K562 (cell line): ENCODE data around the gene CD70. TPM values are rescaled to one million over a fixed set of nuclear protein-coding genes. Genes with fewer than 3 reads are reported as not detected.

Source experiments
- CC2D1A ChIP-seq: fragments of 450-650 bp; IDR thresholded peaks from 2 replicates; pipeline ENCODE4 v1.6.1; 2017; ENCODE audit warnings: mild to moderate bottlenecking
- CTBP1 ChIP-seq: fragments of 450-650 bp; IDR thresholded peaks from 2 replicates; pipeline ENCODE4 v1.6.1; 2016; ENCODE audit warnings: borderline replicate concordance
- JUND ChIP-seq, 2 experiments: IDR thresholded peaks; 2 replicates in 1 of 2; 3 replicates in 1 of 2; pipeline ENCODE4 v1.6.1; 2011; ENCODE audit warnings: borderline replicate concordance in 2 of 2, low read depth in 2 of 2, low read length in 2 of 2, improper control_type of control experiment in 1 of 2, missing biosample characterization in 1 of 2, missing genetic modification characterization in 1 of 2, missing genetic modification reagents in 1 of 2
- L3MBTL2 ChIP-seq: fragments of 450-650 bp; IDR thresholded peaks from 2 replicates; pipeline ENCODE4 v1.6.1; 2016; ENCODE audit warnings: mild to moderate bottlenecking, moderate library complexity
- MEIS2 ChIP-seq: fragments of 450-650 bp; IDR thresholded peaks from 2 replicates; pipeline ENCODE4 v1.6.1; 2014; ENCODE audit warnings: mild to moderate bottlenecking; ENCODE audit not compliant: partially characterized antibody
- NRF1 ChIP-seq, 2 experiments: fragments of 450-650 bp; IDR thresholded peaks in 1 of 2; conservative IDR thresholded peaks in 1 of 2; 2 replicates each; pipeline ENCODE4 v1.6.1; 2014; ENCODE audit warnings: mild to moderate bottlenecking in 2 of 2
- PRDM10 ChIP-seq: fragments of 450-650 bp; IDR thresholded peaks from 2 replicates; pipeline ENCODE4 v1.6.1; 2018; ENCODE audit not compliant: partially characterized antibody
- RBBP5 ChIP-seq: fragments of 200-600 bp; sonication (generic); IDR thresholded peaks from 2 replicates; pipeline ENCODE4 v1.6.1; 2012; ENCODE audit warnings: borderline replicate concordance, mild to moderate bottlenecking, low read length, control low read depth, inconsistent platforms; ENCODE audit not compliant: insufficient read depth, poor library complexity, severe bottlenecking
- REST ChIP-seq, 2 experiments: fragments of 450-650 bp; formaldehyde crosslinking in 1 of 2; IDR thresholded peaks; 2 replicates each; pipeline versions ENCODE4 v1.4.0 to v1.6.1; 2014 to 2020; ENCODE audit warnings: mild to moderate bottlenecking in 2 of 2, borderline replicate concordance in 1 of 2, low read depth in 1 of 2
- SUPT5H ChIP-seq: fragments of 450-650 bp; IDR thresholded peaks from 2 replicates; pipeline ENCODE4 v1.6.1; 2016
- TAF9B ChIP-seq: fragments of 450-650 bp; IDR thresholded peaks from 2 replicates; pipeline ENCODE4 v1.6.1; 2018; ENCODE audit warnings: mild to moderate bottlenecking; ENCODE audit not compliant: partially characterized antibody
- ZNF174 ChIP-seq: fragments of 250-450 bp; sonication (Bioruptor Pico); IDR thresholded peaks from 2 replicates; pipeline ENCODE4 v1.4.0; 2020; ENCODE audit warnings: mild to moderate bottlenecking
- ZNF561 ChIP-seq: fragments of 450-650 bp; formaldehyde crosslinking; conservative IDR thresholded peaks from 2 replicates; pipeline ENCODE4 v1.4.0; 2020; ENCODE audit warnings: mild to moderate bottlenecking, moderate library complexity
- polyA plus RNA-seq, 8 experiments: library from polyadenylated mRNA; depleted of rRNA in 4 of 8; stranded (reverse) in 5 of 8; unstranded in 3 of 8; fragments of >200 nt; fragmentation: Nextera tagmentation in 2 of 8; fragmentation: Illumina TruSeq in 1 of 8; extraction: Ambion mirVana in 2 of 8; extraction: Trizol in 1 of 8; gene quantifications; 2 replicates each; pipeline versions ENCODE4 v1.2.1 to v1.2.3, GENCODE V29; 2011 to 2014; ENCODE audit warnings: inconsistent platforms in 1 of 8, missing spikeins in 1 of 8
- total RNA-seq, 7 experiments: library from RNA; depleted of rRNA in 6 of 7; stranded (reverse); fragments of >200 nt in 6 of 7; fragmentation: Illumina TruSeq in 2 of 7; extraction: Trizol in 2 of 7; gene quantifications; 2 replicates each; pipeline versions ENCODE4 v1.2.1 to v1.2.3, GENCODE V29; 2011 to 2021; ENCODE audit warnings: low replicate concordance in 1 of 7
- TF ChIP-seq, protein P1 (sequence below): fragments of 200-800 bp; sonication (Bioruptor generic); IDR thresholded peaks from 2 replicates; pipeline ENCODE4 v1.6.1; 2017; ENCODE audit warnings: missing genetic modification characterization, missing compliant biosample characterization

The CD70 gene
- total and polyA plus RNA-seq, 9 of the 15 experiments (the other 6 are each of a cell fraction or from before 2014, with no cell fraction given): 0.06 to 0.58 (median 0.33) TPM; not detected in 4

DNA sequence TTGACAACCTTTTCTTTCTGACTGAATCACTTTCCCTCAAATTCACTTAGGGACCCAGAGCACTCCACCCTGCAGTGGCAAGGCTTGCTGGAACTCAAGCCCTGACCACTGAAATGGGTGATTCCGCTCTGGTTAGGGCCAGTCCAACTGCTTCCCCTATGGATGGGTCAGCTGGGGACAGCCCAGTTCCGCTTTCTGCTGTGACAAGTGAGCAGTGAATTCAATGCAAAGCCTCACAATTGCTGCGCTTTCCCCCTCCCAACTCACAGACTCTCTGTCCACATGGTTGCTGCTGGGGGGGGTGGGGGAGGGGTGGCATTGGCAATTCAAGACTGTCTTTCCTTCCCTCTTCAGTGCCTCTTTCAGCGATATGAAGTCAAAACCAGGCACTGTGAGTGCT lies 18.7 kb downstream of the CD70 start (continued):
- TF ChIP-seq L3MBTL2: peak; percentile 62; the same call in 1 of the 2 replicates
- TF ChIP-seq CC2D1A: no peak
- TF ChIP-seq JUND (IDR thresholded peaks at IDR 0.05; ENCODE audit: borderline replicate concordance, low read depth, low read length): peak; percentile 50
- TF ChIP-seq JUND (tag; IDR thresholded peaks at IDR 0.05; ENCODE audit: borderline replicate concordance, low read depth, low read length): peak; percentile 40; the same call in 1 of the 3 replicates
- peak; percentile 39; the same call in 1 of the 2 replicates for TF ChIP-seq CTBP1
- peak; percentile 80 for TF ChIP-seq REST (IDR thresholded peaks at IDR 0.05; ENCODE audit: borderline replicate concordance)
- no peak for TF ChIP-seq REST (CRISPR knock-in tag; IDR thresholded peaks at IDR 0.05; ENCODE audit: low read depth)
- 0 out of 4 replicates have a peak, but pooled peaks of 1 of the 2 experiments have one; percentile 32 for TF ChIP-seq NRF1 (conservative IDR thresholded peaks at IDR 0.05 in 1 of 2, IDR thresholded peaks at IDR 0.05 in 1 of 2)
- no peak for TF ChIP-seq ZNF174 (CRISPR knock-in tag)
- TF ChIP-seq, protein P1, sequence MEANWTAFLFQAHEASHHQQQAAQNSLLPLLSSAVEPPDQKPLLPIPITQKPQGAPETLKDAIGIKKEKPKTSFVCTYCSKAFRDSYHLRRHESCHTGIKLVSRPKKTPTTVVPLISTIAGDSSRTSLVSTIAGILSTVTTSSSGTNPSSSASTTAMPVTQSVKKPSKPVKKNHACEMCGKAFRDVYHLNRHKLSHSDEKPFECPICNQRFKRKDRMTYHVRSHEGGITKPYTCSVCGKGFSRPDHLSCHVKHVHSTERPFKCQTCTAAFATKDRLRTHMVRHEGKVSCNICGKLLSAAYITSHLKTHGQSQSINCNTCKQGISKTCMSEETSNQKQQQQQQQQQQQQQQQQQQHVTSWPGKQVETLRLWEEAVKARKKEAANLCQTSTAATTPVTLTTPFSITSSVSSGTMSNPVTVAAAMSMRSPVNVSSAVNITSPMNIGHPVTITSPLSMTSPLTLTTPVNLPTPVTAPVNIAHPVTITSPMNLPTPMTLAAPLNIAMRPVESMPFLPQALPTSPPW (CRISPR knock-in tag): peak; percentile 30; the same call in 1 of the 2 replicates
- TF ChIP-seq PRDM10: peak; percentile 96
- no peak for TF ChIP-seq TAF9B
- no peak for TF ChIP-seq SUPT5H
- TF ChIP-seq MEIS2: peak; percentile 36
- TF ChIP-seq RBBP5: peak; percentile 36
- no peak for TF ChIP-seq ZNF561 (CRISPR knock-in tag)
